Measurements from ENCODE around the gene TM4SF4. TPM values are rescaled to one million over a fixed set of nuclear protein-coding genes. Genes with fewer than 3 reads are reported as not detected.

The TM4SF4 gene
- total RNA-seq, 5 donors from 2014 or later (not counting 1 experiment from before 2014, with no cell fraction given) = 0.85 to 1.1 (median 0.86) TPM; not detected in 2

DNA sequence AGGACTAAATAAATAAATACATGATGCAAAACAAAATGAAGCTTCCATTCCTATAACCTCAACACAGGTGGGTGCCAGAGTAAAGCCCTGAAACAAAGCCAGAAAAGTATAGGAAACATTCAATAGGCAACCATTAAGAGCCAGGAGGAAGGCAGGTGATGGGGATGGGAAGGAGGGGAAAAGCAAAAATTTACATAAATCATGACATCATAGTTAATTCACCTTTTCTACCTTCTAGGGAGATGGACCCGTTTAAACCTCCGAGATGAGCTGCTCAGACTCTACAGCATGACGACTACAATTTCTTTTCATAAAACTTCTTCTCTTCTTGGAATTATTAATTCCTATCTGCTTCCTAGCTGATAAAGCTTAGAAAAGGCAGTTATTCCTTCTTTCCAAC is 27.9 kb downstream of the TM4SF4 start:
- Mint-ChIP-seq H3K36me3 (no peaks in the 10 kb centered on the region), H3K27ac (no peak overlapping the region), H3K9me3 (no peaks in the 10 kb centered on the region), H3K4me3 (no peak overlapping the region), H3K4me1 (peaks cover 0 to 3% (median 0%) of the 10 kb centered on the region in 3 donors), H3K27me3 (peaks cover 5 to 7% of the 10 kb centered on the region in 2 donors)
- no CpG with 5 or more reads among the region's 3 CpGs for WGBS (ENCODE audit: insufficient coverage)
- H3K9me3 ChIP-seq = no peaks in the 10 kb centered on the region
- ChIA-PET CTCF (no interaction called here), POLR2A (no interaction called here)
- H3K36me3 ChIP-seq (ENCODE audit: control insufficient read depth in 2 of 2, extremely low read depth in 1 of 2, insufficient read depth in 1 of 2, low read length in 1 of 2) = no peaks in the 10 kb centered on the region
- H3K4me3 ChIP-seq (ENCODE audit: control insufficient read depth in 1 of 2, extremely low read depth in 1 of 2, low read length in 1 of 2) = no peak overlapping the region
- H3K27ac ChIP-seq (ENCODE audit: low read length) = no peak overlapping the region
- no peak for ATAC-seq (replicated peaks in 1 of 4)
- peaks cover 0 to 4% of the 10 kb centered on the region in 2 experiments for H3K27me3 ChIP-seq (replicated peaks in 1 of 2; ENCODE audit: control insufficient read depth in 2 of 2, extremely low read depth in 1 of 2, insufficient read depth in 2 of 2, low read length in 1 of 2)
- DNase-seq = no peak
- no peaks in the 10 kb centered on the region for H3K4me1 ChIP-seq (ENCODE audit: control insufficient read depth in 1 of 2, extremely low read depth in 1 of 2, insufficient read depth in 2 of 2, low read length in 2 of 2)

GRCh38 chr3:149506540-149506939 is 32.0 kb downstream of the TM4SF4 start:
- Histone ChIP-seq H3K36me3 (ENCODE audit: control insufficient read depth in 2 of 2, extremely low read depth in 1 of 2, insufficient read depth in 1 of 2, low read length in 1 of 2) (no peaks in the 10 kb centered on the region), H3K27ac (ENCODE audit: low read length) (no peak overlapping the region), H3K27me3 (replicated peaks in 1 of 2; ENCODE audit: control insufficient read depth in 2 of 2, extremely low read depth in 1 of 2, insufficient read depth in 2 of 2, low read length in 1 of 2) (peaks cover 0 to 4% of the 10 kb centered on the region in 2 experiments), H3K9me3 (no peaks in the 10 kb centered on the region), H3K4me3 (ENCODE audit: control insufficient read depth in 1 of 2, extremely low read depth in 1 of 2, low read length in 1 of 2) (no peak overlapping the region), H3K4me1 (ENCODE audit: control insufficient read depth in 1 of 2, extremely low read depth in 1 of 2, insufficient read depth in 2 of 2, low read length in 2 of 2) (no peaks in the 10 kb centered on the region)
- Mint-ChIP-seq H3K4me3 (no peak overlapping the region), H3K27me3 (peaks cover 4 to 11% of the 10 kb centered on the region in 2 donors), H3K9me3 (no peaks in the 10 kb centered on the region), H3K36me3 (no peaks in the 10 kb centered on the region), H3K4me1 (peaks cover 6 to 13% (median 8%) of the 10 kb centered on the region in 3 donors), H3K27ac (no peak overlapping the region)
- no CpG with 5 or more reads among the region's 1 CpG for WGBS (ENCODE audit: insufficient coverage)
- ChIA-PET POLR2A (no interaction called here), CTCF (no interaction called here)
- DNase-seq (no peak), ATAC-seq (replicated peaks in 1 of 4) (no peak)

- H3K4me3 Mint-ChIP-seq = no peak overlapping the region
- DNase-seq = no peak
- Histone ChIP-seq H3K27me3 (replicated peaks in 1 of 2; ENCODE audit: control insufficient read depth in 2 of 2, extremely low read depth in 1 of 2, insufficient read depth in 2 of 2, low read length in 1 of 2) (peaks cover 0 to 4% of the 10 kb centered on the region in 2 experiments), H3K4me1 (ENCODE audit: control insufficient read depth in 1 of 2, extremely low read depth in 1 of 2, insufficient read depth in 2 of 2, low read length in 2 of 2) (no peaks in the 10 kb centered on the region), H3K4me3 (ENCODE audit: control insufficient read depth in 1 of 2, extremely low read depth in 1 of 2, low read length in 1 of 2) (no peak overlapping the region), H3K27ac (ENCODE audit: low read length) (no peak overlapping the region), H3K9me3 (no peaks in the 10 kb centered on the region), H3K36me3 (ENCODE audit: control insufficient read depth in 2 of 2, extremely low read depth in 1 of 2, insufficient read depth in 1 of 2, low read length in 1 of 2) (no peaks in the 10 kb centered on the region)
- no peak overlapping the region for H3K27ac Mint-ChIP-seq
- peaks cover 4 to 11% of the 10 kb centered on the region in 2 donors for H3K27me3 Mint-ChIP-seq
- ATAC-seq (replicated peaks in 1 of 4) = no peak
- ChIA-PET POLR2A (no interaction called here), CTCF (no interaction called here)
- H3K9me3 Mint-ChIP-seq = no peaks in the 10 kb centered on the region
- no peaks in the 10 kb centered on the region for H3K36me3 Mint-ChIP-seq
- WGBS (ENCODE audit: insufficient coverage) = 58% methylated on average over 2 of the region's 2 CpGs
- peaks cover 6 to 13% (median 8%) of the 10 kb centered on the region in 3 donors for H3K4me1 Mint-ChIP-seq
These were observed 32.5 kb downstream of the TM4SF4 start for GRCh38 chr3:149506965-149507364.

- CTCF ChIA-PET = no interaction called here
- Mint-ChIP-seq H3K4me1 (peaks cover 11 to 13% (median 12%) of the 10 kb centered on the region in 3 donors), H3K9me3 (no peaks in the 10 kb centered on the region), H3K27me3 (peaks cover 9 to 18% of the 10 kb centered on the region in 2 donors), H3K27ac (no peak overlapping the region), H3K4me3 (no peak overlapping the region), H3K36me3 (no peaks in the 10 kb centered on the region)
- WGBS (ENCODE audit: insufficient coverage) = 24% methylated on average over 7 of the region's 14 CpGs
- POLR2A ChIA-PET = no interaction called here
- ATAC-seq (replicated peaks in 1 of 4) = no peak
- Histone ChIP-seq H3K9me3 (no peaks in the 10 kb centered on the region), H3K27me3 (replicated peaks in 1 of 2; ENCODE audit: control insufficient read depth in 2 of 2, extremely low read depth in 1 of 2, insufficient read depth in 2 of 2, low read length in 1 of 2) (peaks cover 0 to 6% of the 10 kb centered on the region in 2 experiments), H3K36me3 (ENCODE audit: control insufficient read depth in 2 of 2, extremely low read depth in 1 of 2, insufficient read depth in 1 of 2, low read length in 1 of 2) (no peaks in the 10 kb centered on the region), H3K4me1 (ENCODE audit: control insufficient read depth in 1 of 2, extremely low read depth in 1 of 2, insufficient read depth in 2 of 2, low read length in 2 of 2) (no peaks in the 10 kb centered on the region), H3K4me3 (ENCODE audit: control insufficient read depth in 1 of 2, extremely low read depth in 1 of 2, low read length in 1 of 2) (no peak overlapping the region), H3K27ac (ENCODE audit: low read length) (no peak overlapping the region)
- DNase-seq = peak in 1 of 35 experiments; percentile 21
These were observed 33.2 kb downstream of the TM4SF4 start for GRCh38 chr3:149507491-149508324.

DNA sequence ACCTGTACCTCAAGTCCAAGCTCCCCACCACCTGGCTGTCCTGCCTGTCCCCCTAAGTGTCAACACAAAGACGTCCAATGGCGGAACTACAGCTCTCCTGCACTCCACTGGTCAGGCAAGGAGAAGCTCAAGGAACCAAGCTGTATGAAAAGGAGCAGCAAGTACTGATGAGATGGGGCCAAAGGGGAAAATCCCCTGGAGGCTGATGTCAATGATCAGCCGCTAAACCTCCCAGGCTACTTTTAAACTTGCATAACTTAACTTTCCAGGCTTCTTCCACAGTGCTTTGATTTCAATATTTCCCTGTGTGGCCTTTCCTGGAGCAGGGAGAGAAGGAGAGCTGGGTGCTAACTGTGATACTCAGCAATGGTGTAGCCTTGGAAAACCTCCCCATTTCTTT is 35.0 kb downstream of the TM4SF4 start:
- H3K27ac Mint-ChIP-seq = no peak overlapping the region
- DNase-seq (no peak), ATAC-seq (replicated peaks in 1 of 4) (no peak)
- H3K4me3 Mint-ChIP-seq = no peak overlapping the region
- H3K27ac ChIP-seq (ENCODE audit: low read length) = no peak overlapping the region
- H3K4me1 Mint-ChIP-seq = peaks cover 11 to 13% (median 12%) of the 10 kb centered on the region in 3 donors
- no peaks in the 10 kb centered on the region for H3K36me3 Mint-ChIP-seq
- no peaks in the 10 kb centered on the region for H3K36me3 ChIP-seq (ENCODE audit: control insufficient read depth in 2 of 2, extremely low read depth in 1 of 2, insufficient read depth in 1 of 2, low read length in 1 of 2)
- H3K4me3 ChIP-seq (ENCODE audit: control insufficient read depth in 1 of 2, extremely low read depth in 1 of 2, low read length in 1 of 2) = no peak overlapping the region
- ChIA-PET POLR2A (no interaction called here), CTCF (interaction anchor here in 1 of 2 donors (0.6 to 0.7 kb wide), 2 partner anchors 13 to 389 kb away, joined by 3 read pairs; no protein-coding TSS in a partner anchor)
- no peaks in the 10 kb centered on the region for H3K9me3 Mint-ChIP-seq
- H3K9me3 ChIP-seq = no peaks in the 10 kb centered on the region
- peaks cover 11 to 19% of the 10 kb centered on the region in 2 donors for H3K27me3 Mint-ChIP-seq
- WGBS (ENCODE audit: insufficient coverage) = no CpG with 5 or more reads among the region's 3 CpGs
- H3K27me3 ChIP-seq (replicated peaks in 1 of 2; ENCODE audit: control insufficient read depth in 2 of 2, extremely low read depth in 1 of 2, insufficient read depth in 2 of 2, low read length in 1 of 2) = peaks cover 0 to 6% of the 10 kb centered on the region in 2 experiments
- no peaks in the 10 kb centered on the region for H3K4me1 ChIP-seq (ENCODE audit: control insufficient read depth in 1 of 2, extremely low read depth in 1 of 2, insufficient read depth in 2 of 2, low read length in 2 of 2)

- no peak overlapping the region for H3K27ac ChIP-seq (ENCODE audit: low read length)
- H3K4me1 Mint-ChIP-seq = peaks cover 11 to 13% (median 12%) of the 10 kb centered on the region in 3 donors
- peaks cover 0 to 6% of the 10 kb centered on the region in 2 experiments for H3K27me3 ChIP-seq (replicated peaks in 1 of 2; ENCODE audit: control insufficient read depth in 2 of 2, extremely low read depth in 1 of 2, insufficient read depth in 2 of 2, low read length in 1 of 2)
- DNase-seq = no peak
- no peaks in the 10 kb centered on the region for H3K9me3 ChIP-seq
- no peak overlapping the region for H3K4me3 Mint-ChIP-seq
- ATAC-seq (replicated peaks in 1 of 4) = no peak
- H3K27me3 Mint-ChIP-seq = peaks cover 11 to 19% of the 10 kb centered on the region in 2 donors
- H3K9me3 Mint-ChIP-seq = no peaks in the 10 kb centered on the region
- no peaks in the 10 kb centered on the region for H3K4me1 ChIP-seq (ENCODE audit: control insufficient read depth in 1 of 2, extremely low read depth in 1 of 2, insufficient read depth in 2 of 2, low read length in 2 of 2)
- H3K4me3 ChIP-seq (ENCODE audit: control insufficient read depth in 1 of 2, extremely low read depth in 1 of 2, low read length in 1 of 2) = no peak overlapping the region
- ChIA-PET CTCF (interaction anchor here in 1 of 2 donors (0.5 kb wide), 1 partner anchor 26 kb away, joined by 3 read pairs; no protein-coding TSS in a partner anchor), POLR2A (no interaction called here)
- H3K36me3 Mint-ChIP-seq = no peaks in the 10 kb centered on the region
- H3K27ac Mint-ChIP-seq = no peak overlapping the region
- no peaks in the 10 kb centered on the region for H3K36me3 ChIP-seq (ENCODE audit: control insufficient read depth in 2 of 2, extremely low read depth in 1 of 2, insufficient read depth in 1 of 2, low read length in 1 of 2)
- 100% methylated on average over 2 of the region's 3 CpGs for WGBS (ENCODE audit: insufficient coverage)
These were observed 36.0 kb downstream of the TM4SF4 start for GRCh38 chr3:149510480-149510879.

All from T-cell (primary cell).